Cerebellar cortex (tissue), 1 donor: Measurements from ENCODE around the gene RASSF7.
A peak's percentile ranks its signal among the peaks of the same experiment; 100 is the strongest.

Experiments
- DNase-seq: peaks from one replicate; pipeline ENCODE4 v3.0.0-alpha.2; 2015; ENCODE audit warnings: low spot score

The RASSF7 gene

GRCh38 chr11:610146-610801 lies 49.5 kb downstream of the RASSF7 start:
- no peak for DNase-seq

GRCh38 chr11:611001-611996 lies 50.5 kb downstream of the RASSF7 start:
- no peak for DNase-seq

DNA sequence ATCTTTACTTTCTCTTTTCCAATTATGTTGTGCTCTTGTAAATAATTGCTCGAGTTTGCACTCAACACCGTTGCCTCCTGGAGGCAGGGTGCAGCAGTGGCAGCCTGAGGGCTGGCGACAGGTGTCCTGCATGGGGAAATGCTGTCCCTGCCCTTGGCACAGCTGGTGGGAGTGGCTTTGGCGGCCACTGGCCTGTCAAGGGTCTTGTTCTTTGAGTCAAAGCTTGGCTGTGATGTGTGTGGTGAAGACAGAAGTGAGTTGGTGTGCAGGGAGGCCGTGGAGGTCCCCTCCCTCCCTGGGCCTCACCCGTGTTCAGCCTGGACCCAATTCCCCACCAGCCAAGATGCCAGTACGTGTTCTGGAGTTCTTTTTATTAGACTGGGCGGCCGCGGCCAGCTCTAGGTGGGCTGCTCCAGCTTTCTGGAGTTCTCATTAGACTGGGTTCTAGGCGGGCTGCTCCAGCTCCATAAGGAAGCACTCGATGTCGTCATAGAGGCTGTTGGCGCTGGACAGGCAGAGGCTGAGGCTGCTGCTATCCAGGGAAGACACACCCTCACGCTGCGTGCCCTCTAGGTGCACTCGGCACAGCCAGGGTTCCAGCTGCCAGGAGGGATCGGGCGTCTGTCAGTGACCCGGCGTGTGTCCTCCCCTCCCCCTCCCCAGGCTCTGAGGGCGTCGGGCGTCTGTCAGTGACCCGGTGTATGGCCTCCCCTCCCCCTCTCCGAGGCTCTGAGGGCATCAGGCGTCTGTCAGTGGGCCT lies 51.6 kb downstream of the RASSF7 start:
- no peak for DNase-seq

DNA sequence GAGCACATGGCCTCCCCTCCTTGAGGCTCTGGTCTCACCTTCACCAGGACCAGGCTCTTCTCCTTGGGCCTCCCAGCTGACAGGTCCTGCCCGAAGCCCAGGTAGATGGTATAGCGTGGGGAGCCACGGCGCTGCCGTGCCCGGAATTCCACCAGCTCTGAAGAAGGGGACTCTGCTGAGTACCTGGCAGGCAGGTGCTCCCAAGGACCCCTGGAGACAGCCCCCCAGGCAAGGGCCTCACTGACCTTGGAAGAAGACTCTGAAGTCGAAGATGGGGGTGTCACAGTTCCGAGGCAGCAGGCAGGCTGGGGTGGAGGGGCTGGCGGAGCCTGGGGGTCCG lies 52.2 kb downstream of the RASSF7 start:
- DNase-seq, result no peak

DNA sequence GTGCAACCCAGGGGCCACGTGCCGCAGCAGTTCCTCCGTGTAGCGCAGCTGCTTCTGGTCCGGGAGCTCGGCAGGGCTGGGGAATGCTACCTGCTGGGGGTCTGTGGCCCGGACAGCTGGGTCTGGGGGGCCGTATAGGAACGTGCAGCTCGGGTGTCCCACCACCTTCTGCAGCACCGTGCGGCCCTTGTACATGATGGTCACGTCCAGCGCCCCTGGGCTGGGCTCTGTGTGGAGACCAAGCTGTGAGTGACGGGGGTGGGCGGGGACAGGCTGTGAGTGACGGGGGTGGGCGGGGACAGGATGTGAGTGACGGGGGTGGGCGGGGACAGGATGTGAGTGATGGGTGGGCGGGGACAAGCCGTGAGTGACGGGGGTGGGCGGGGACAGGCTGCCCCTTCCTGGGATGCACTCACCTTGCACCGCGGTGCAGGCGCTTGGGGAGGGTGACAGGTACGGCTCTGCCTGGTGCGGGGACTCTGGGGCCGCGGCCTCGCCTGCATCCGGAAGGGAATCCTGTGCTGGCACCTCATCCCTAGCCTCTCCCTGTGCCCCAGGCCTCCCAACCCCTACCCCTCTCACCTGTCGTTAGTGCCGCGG lies 52.7 kb downstream of the RASSF7 start:
- peak; percentile 58 for DNase-seq
